ENCODE measurements around the gene SULT1C2.

Gene SULT1C2

DNA sequence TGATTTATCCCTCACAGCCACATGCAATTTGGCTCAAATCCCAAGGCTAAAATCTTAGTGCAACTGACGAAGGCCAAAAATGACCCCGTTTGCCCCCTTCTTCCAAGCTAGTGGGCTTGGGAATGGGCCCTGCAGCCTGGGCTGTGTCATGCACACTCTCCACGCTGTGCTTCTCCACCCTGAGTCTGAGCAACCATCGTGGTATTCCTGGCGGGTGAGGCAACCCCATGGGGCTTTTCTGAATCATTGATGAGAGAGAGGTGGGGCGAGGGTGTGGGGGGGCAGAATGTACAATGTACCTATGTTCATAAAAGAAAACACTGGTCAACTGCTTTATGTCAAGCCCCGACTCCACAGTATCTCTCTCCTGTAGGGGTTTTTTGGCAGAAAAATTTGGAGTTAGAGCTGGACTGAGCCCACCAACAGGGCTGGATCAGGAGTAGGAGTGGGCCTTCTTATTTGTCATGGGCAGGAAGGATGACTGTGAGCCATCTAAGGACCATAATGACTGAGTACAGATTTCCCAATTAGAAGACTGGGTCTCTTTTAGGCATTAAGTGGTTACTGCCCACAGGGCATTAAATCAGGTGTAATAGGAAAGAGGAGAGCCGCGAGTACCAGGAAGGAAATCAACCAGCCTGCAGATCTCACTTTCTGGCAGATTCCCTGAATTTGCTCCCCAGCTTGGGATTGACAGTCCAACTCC is 8.9 kb downstream of the SULT1C2 start:
- no peak for DNase-seq

DNA sequence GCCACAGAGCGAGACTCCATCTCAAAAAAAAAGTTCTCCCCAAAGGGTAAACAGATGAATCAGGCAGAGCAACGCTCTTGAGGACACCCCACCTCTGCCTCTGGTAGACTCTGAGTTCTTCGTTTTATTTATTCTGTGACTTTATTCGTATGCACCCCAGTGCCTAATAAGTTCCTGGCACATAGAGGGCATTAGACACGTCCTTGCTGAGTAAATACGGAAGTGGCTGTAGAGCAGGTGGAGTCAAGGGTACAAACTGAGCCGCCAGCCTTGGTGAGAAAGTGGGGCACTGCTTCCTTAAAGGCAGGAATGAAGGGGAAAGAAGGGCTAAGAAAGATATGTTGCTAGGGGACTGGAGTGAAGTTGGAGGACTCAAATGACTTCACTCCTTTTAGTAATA is 12.9 kb downstream of the SULT1C2 start:
- DNase-seq = no peak

- no peak for DNase-seq
These were observed 16.3 kb downstream of the SULT1C2 start for GRCh38 chr2:108304975-108305374.

GRCh38 chr2:108305901-108306300 is 17.2 kb downstream of the SULT1C2 start:
- DNase-seq = no peak

- DNase-seq = no peak
These were observed 21.2 kb downstream of the SULT1C2 start for GRCh38 chr2:108309903-108310302.

- DNase-seq = no peak
These were observed 26.0 kb downstream of the SULT1C2 start for GRCh38 chr2:108314586-108315296.

- DNase-seq = no peak
These were observed 26.8 kb downstream of the SULT1C2 start for GRCh38 chr2:108315444-108315934.

DNA sequence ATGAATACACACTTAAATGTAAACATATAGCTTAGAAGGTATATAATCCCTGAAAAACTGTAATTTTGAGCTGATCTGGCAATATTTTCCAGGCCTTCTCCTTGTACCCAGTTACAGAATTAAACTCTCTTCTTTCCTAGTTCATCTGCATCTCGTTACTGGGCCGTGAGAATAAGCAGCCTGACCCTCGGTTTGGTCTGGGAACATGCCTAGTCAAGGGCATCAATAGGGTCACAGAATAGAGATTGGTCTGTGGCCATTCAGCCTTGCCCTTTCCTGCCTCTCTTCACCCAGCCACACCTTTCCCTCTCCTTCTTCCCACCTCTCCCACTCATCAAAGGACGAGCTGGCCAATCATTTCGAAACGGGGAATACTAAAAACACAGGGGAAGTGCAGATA is 27.3 kb downstream of the SULT1C2 start:
- DNase-seq = no peak

DNA sequence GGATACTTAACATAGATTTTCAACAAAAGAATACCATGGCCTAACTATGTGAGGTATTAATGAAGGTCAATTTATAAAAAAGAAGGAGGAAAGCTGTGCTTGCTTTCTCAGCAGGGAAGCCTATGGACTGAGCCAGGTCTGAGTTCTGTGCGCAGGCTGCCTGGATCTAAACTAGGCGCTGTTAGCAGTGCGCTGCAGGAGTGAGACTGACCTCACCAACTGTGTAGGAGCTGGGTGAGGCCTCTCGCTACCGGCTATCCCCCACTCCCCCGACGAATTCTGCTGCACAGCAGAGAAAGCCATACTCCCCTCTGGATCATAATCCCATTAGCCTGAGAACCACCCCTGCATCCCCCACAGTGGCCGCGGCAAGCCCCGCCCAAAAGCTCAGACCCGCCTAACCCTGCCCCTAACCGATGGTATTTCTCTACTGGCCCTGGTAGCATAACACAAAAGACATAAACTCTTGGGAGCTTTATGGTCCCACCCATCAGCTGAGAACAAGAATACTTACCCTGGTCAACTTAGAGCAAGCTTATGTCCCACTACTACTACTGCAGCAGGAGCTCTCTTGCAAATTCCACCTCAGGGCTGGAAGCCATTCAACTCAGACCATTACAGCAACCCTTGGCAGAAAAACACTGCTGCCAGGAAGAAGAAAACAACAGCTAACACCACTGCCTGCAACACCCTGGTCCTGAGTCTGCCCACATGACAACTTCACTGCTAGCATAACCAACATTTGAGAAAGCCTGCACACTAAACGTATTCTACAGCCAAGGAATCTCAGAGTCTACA is 28.0 kb downstream of the SULT1C2 start:
- DNase-seq = no peak

- no peak for DNase-seq
These were observed 31.7 kb downstream of the SULT1C2 start for GRCh38 chr2:108320326-108320922.

DNA sequence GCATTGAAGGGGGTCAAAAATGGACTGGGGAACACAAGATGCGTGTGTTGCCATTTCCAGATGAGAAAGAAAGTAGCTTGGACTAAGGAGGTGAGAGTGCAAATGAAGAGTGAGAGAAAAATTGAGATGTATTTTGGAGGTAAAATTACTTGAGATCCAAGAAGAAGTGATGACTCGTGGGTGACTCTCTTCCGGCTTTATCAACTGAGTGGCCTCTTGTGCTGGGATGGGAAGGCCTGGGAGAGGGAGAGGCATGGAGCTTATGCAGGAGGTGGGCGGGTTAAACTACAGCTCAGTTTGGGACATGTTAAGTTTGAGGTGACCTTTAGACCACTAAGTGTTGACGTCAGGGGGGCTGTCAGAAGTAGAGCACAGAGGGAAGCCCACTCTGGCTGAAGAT is 34.9 kb downstream of the SULT1C2 start:
- no peak for DNase-seq

DNA sequence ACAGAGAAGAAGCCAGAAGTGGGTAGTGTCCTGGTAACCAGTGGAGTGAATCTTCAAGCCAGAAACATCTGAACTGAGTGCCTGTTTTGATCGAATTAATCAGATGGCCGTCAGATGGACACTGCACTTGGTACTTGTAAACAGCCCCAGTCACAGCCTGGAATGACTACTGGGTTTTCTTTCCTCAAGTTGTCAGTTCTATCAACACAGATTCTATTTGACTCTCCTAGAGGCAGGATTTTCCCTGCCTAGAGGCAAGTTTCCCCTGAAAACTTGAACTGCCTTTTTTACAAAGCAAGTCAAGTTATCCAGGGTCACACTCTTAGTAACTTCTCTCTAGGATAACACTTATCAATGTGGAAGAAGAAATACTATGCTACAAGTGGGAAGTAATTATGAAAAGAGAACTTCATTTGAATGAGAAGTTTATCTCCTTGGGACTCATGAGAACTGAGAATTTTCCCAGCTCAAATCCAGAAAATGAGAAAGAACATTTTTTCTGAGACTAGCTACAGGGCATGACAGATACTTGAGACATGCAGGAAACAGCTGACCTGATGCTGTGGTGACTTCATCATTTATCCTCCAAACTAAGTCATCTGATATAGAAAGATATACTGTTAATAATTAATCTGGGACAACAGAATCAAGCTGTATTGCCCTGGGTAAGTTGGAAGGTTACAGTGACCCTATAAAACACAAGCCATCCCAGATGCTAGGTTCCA is 36.0 kb downstream of the SULT1C2 start:
- no peak for DNase-seq

DNA sequence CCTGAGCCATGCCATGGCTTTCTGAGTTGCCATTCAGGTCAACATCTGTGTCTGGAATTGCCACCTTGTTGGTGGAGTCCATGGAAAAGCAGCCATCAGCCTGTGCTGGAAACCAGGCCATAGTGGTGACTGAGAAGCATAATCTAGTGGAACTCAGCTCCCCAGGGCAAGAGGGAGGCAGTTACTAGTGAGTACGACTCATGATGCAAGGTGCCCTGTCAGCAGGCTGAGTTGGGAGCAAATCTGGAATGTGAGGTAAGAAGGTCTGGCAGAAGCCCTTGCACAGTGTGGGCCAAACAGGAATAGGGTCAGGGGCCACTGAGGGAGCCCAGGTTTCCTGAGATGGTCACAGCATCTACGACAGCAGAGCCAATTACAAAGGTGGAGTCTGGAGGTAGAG is 37.1 kb downstream of the SULT1C2 start:
- DNase-seq = no peak

DNA sequence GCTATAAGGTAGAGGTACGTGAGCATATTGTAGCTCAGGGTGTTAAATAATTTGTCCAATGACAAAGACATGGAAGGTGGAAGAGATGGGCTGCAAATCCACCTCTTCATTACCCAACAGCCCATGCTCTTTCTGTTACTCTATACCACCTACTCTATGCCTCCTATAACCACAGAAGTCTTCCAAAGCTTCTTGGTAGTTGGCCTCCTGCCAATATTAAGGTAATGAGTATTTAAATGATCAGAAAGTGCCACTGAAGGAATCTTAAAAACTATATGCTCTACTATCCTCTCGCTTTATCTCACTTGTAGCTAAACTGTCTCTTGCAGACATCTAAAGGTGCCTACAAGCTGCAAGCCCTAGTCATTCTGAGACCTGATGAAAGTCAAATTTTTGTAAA is 41.1 kb downstream of the SULT1C2 start:
- DNase-seq = no peak

GRCh38 chr2:108330979-108331378 is 42.3 kb downstream of the SULT1C2 start:
- no peak for DNase-seq

DNA sequence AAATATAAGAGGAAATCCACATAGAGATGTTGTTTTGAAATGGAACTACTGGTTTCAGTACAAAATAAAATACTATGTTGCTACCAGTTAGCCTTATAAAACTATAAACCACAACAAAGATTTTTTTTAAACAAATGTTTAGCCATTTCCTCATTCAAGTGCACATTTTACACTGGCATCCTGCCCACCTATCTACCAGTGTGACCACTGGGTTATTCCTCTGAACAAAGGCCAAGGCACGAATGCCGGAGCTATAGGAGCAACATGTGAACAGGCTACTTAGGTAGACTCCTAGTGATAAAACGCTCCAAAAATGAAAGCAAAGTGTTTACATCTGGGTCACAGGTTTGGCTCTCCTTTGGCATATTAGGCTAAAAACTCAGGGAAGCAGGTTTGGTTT is 57.3 kb downstream of the SULT1C2 start:
- DNase-seq = no peak

DNA sequence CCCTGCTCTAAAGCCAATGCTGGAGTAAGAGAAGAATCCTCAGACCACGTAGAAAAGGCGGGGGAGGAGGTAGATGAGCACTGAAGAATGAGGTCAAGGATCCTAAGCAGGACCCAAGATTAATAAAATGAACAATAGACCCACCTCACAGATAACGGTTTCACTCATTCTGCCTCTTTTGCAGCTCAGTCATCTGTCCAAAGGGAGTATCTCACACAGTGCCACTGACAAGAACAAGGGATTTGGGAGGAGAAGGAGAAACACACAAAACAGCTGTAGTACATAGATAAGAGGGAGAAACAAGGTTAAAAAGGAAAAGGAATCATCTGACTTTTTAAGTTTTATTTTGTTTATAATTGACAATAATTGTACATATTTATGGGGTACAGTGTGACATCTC is 58.1 kb downstream of the SULT1C2 start:
- no peak for DNase-seq

DNA sequence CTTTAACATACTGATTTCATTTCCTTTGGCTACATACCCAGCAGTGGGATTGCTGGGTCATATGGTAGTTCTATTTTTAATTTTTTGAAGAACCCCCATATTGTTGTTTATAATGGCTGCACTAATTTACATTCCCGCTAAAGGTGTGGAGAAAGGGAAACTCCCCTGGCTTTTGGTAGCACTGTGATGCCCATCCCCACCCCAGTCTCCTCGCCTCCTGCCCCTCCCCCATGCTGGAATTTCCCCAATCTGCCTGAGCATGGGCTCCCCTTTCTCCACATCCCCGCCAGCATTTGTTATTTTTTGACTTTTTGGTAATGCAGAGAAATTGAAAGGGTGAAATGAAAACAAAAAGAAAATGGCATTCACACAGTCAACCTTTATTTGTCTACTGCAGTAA is 59.1 kb downstream of the SULT1C2 start:
- no peak for DNase-seq

DNA sequence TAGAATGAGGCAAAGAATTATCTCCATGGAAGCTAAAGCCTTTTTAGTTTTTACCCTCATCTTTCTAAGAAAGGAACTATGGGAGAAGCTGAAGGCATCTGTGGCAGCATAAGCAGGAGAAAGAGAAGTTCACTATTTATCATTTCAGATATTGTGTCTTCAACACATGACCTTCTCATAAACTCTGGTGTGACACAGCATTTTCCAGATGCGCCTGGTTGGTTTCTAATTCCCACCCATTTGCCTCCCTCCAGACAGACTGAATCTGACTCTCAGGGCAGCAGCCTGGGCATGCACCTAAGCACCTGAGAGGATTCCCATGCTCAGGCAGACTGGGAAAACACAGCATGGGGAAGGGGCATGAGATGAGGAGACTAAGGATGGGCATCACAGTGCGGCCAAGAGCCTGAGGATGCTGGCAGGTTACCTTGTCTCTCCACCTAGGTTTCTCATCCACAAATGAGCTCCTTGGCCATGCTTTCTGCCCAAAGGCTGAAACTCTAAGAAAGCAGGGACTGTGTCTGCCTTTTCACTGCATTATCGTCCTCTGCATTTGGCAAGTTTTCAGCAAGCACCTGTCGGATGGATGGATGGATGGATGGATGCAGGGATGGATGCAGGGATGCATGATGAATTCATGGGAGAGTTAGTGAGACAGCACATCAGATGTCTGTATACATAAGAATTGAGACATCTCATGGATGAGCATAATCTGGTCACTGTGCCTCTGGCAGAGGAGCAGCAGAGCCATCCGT is 60.3 kb downstream of the SULT1C2 start:
- no peak for DNase-seq

GRCh38 chr2:108349571-108349928 is 60.9 kb downstream of the SULT1C2 start:
- DNase-seq = no peak

DNA sequence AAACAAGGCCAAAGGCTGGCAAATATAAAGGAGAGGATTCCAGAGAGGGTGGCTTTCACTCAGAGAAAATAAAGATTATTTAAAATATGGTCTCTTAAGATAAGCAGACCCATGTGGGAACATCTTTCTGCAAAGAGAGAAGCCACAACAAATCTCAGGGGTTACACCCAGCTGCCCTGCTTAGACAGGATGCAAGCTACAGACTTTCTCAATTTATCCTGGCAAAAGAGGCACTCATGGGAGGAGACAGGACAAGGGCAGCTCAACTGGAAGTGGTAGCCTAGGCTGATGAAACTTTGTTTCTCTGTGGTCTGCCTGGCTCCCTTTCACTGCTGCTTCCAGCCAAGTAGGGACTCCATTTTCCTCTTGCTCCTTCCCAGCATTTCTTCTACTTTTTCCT is 63.2 kb downstream of the SULT1C2 start:
- DNase-seq = no peak

DNA sequence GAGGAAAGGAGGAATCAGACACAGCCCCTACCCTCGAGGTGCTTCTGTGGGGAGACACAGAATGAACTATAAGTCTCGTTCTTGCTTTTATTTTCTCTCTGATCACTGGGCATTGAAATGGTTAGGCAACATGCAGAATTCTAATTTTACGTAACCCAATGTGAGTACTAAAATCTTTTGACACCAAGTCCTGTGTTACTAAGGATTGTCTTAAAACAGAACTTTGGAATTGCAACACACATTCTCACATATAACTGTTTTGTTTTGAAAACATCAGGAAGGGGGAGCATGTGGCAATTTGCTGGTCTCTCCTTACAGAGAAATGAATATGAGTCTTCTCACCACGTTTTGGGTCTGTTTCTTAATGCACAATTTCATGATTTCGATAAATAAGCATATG is 65.4 kb downstream of the SULT1C2 start:
- DNase-seq = no peak
